ENCODE data around the gene AR.

AR gene

DNA sequence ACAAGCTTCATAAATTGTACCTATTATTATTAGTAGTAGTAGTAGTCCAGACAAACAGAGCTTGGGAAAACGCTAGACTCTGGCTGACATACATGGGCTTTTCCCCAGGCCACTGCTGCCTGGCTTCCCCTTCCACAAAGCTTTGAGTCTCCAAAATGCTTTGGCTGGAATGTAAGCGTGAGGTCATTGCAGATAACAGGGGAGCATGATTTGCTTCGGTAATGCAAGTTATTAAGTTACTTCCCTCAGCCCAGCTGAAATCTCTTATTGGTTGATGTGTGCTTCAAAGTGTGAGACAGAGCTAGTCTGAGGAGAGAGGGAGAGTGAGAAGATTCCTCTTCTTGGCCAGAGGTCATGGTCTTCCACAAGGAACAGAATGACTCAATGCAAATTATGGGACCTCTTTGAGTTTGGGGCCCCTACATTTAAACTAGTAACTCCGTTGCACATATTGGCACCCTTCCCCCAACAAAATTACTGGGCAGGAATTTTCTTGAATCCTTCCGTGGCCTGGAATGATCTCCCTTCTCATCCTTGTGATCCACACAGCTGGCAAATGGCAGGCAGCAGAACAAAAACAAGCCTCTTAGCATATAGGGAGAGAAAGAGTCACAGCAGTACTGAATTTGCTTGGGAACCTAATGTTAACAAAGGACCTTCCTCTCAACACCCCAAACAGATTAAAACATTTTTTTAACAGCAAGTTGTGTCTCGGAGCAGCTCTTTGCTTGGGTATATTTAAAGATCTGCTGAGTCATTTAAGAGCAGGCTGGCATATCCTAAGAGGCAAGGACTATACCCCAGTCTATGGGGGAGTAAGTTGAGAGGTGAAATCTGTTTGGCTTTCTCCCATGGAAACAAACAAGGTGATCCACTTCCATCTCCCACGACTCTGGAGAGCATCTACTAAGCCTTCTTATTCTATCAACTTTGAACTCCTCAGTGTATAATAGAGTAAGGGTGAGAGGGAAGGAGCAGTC lies 19.9 kb downstream of the AR start:
- DNase-seq (ENCODE audit: low read depth, low spot score), result no peak

DNA sequence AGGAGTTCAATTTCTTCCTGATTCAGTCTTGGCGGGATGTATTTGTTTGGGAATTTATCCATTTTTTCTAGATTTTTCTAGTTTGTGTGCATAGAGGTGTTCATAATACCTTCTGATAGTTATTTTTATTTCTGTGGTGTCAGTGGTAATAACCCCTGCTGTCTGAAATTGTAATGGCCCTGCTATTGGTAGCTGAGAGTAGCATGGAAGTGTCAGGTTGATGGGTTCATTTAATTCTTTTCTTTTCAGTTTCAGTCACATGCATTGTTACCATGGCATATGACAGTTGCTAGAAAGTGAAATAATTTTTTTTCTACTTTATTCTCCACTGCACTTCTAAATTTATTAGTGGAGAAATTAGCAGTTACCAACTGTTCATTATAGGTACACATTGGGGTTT lies 20.7 kb downstream of the AR start:
- no peak for DNase-seq (ENCODE audit: low read depth, low spot score)

DNA sequence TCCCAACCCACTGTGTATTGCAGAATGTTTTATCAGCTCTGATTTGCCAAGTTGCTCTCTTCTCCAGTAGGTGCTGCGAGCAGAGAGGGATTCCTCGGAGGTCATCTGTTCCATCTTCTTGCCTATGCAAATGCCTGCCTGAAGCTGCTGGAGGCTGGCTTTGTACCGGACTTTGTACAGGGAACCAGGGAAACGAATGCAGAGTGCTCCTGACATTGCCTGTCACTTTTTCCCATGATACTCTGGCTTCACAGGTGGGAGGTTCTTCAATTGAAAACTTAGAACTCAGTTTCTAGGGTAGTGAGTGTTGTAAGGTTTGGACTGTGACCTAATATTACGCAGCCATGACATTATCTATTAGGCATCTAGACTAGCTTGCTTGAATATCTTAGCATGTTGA lies 24.9 kb downstream of the AR start:
- DNase-seq (ENCODE audit: low read depth, low spot score), result no peak

DNA sequence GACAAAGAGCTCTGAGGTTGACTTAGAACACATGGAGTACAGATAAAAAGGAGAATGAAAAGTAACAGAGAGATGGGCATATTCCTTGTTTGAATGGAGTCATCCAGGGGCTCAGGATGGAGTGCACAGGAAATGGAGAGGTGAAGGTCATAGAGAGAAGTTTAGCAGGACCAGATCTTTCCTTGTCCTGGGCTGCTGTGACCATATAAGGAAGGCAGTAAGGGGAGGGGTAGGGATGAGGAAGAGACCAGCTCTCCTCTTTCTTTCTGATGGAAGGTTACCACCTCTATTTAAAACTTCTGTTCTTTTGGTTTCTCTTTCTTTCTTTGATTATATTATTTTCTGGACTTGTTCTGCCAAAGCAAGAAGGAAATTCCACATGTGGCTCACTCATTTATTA lies 27.0 kb downstream of the AR start:
- DNase-seq (ENCODE audit: low read depth, low spot score), result no peak

DNA sequence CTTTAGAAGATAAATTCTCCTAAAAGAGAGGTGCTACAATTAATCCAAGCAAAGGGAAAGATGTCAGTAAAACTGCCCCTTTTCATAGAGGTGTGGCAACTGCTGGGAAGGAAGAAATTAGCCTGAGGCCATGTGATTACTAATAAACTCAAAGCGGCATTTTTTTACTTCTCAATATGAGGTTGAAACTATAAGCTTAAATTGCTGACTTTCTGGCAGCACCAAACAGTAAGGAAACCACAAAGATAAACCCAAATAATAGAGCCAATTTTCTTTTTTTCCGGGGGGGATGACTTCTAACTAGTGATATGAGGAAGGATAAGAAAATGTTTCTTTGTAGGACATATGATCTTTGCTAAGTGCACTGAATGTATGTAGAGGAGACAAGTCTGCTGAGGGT lies 30.9 kb downstream of the AR start:
- DNase-seq (ENCODE audit: low read depth, low spot score), result no peak

DNA sequence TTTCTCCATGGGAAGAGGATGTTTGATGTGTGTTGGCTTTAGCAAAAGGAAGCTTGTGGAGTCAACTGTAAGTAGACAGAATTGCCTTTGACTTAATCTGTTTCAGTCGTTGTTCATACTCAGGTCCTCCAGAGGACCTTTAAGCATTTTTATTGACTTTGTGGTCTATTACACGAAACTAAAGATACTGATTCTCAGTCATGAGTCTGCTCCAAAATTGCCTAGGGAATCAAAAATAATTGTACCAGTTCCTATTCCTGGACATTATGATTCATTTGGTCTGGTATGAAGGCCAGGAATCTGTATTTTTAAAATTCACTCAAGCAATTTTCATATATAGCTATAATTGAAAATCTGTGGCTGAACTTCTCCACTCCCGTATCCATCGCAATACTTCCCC lies 38.6 kb downstream of the AR start:
- DNase-seq (ENCODE audit: low read depth, low spot score), result no peak

DNA sequence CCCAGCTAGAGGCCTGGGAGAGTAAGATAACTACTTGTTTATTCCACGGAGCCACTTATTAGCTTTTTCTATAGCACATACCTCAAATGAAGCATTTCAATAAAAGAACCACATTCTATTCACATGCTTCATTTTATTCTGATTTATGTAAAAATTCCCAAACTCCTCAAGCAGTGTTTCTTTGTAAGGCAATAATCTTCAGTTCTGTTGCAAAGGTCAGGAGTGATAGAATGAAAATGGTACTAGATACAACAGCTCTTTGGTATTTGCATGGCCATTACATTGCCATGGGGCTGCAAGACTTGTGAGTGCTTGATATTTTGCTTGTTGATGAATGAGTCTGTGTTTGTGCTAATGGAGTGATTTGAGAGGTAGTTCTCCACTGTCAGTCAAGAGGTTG lies 39.4 kb downstream of the AR start:
- no peak for DNase-seq (ENCODE audit: low read depth, low spot score)

DNA sequence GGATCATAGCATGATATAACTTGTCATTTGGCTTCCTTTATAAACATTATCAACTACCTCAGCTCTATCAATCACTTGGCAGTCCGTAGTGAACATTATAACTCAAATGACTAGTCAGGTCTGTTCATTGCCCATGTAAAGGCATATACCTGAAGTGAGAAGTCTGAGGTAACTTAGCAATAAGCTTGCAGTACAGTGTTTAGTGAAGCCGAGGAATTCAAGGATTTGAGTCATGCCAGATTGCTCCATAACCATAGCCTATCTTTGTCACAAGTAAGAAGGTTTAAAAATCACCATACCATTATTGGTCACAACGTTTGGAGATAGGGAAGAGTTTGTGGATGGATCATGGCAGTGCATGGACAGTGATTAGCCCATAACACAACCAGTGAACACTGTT lies 41.6 kb downstream of the AR start:
- no peak for DNase-seq (ENCODE audit: low read depth, low spot score)

DNA sequence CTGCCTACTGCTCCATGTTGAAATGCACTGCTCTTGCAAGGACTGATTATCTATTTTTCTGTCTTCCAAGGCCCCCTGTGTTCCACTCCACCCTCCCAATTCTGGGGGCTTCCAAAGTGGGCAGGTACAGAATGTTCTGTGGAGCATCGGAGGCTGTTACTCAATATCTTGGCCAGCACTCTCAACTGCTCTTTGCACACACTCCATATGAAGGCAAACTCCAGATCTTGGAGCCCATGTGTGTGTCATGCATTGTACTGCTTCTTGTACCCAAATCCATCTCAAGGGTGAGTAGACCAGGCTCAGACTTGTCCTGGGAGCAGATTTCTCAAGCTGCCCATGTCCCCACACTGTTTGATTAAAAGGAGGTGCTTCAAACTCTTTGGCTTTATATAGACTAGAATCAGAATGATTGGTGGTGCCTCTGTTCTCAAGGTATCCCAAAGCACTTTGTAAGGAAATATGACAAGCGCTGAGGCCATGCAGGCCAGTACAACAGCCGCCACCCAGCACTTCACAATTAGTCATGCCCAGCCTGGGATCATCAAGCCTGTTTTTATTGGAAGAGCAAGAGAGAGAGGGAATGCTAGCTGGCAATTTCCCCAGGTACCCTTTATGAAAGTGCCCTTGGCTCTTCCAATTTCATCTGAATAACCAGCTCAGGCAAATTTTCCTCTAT lies 44.3 kb downstream of the AR start:
- no peak for DNase-seq (ENCODE audit: low read depth, low spot score)

DNA sequence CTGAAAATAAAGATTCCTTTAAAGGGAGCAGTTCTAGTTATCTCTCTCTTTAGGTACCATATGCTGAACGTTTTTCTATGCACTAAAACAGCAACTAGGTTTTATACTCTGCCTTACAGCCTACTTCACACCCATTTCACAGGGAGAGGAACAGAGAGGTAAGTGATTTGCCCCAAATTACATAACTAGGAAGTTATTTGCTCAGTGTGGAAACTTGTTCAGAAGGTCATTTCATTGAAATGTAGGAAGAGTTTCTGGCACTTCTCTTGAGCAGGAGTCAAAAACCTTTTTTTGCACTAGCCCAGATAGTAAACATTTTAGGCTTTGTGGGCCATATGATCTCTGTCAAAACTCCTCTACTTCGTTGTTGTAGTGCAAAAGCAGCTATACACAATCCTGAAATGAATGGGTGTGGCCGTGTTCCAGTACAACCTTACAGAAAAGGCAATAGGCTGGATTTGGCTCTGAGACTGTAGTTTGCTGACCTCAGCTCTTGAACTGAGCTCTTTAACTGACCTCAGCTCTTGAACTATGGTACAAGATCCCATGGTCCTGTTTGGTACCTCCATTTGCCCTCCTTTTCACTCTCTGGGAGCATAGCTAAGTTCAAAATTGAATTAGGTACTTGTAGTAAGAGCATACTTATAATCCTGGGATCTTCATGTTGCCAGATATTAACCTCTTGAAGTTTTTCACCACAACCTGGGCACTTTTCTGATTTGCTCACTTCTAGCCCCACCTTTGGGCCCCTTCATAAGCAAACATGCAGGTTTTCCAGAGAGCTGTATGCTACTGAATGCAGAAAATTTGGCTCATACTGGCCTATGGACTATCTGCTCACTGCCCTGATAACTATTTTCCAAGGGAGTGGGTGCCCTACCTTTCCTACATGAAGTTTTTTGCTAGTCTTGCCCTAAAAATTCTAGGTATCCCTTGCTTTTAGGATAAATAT lies 53.3 kb downstream of the AR start:
- DNase-seq (ENCODE audit: low read depth, low spot score), result no peak

DNA sequence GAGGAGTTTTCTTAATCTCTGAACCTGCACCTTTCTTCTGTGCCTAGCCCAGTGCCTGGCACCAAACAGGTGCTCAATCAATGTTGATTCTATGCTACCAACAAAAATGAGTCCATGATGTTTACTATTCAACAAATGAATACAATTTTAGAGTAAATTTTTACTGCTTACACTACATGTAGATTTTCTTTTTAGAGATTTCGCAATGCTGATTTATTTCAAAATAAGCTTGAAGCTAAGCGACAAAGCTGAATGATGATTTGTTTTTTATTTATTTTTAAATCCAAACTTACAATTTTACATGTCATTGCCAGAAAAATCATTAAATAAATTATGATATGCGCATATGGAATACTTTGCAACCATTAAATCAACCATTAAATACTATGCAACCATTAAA lies 55.7 kb downstream of the AR start:
- DNase-seq (ENCODE audit: low read depth, low spot score), result no peak

DNA sequence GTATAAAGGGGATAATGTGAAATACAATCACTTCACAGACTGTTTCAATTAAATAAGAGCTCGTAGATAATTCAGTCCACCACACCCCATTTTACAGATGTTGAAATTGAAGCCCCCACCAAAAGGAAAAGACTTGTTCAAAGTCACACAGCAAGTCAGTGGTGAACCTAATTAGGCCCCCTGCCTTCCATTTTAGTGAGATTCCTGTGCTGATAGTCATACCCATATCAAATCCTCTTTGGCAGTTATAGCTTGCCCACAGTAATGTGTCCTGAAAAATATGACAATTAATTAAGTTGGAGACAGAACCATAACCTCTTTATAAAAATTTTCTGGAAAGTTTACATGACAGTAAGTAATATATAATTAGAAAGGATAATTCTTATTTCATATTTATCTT lies 58.0 kb downstream of the AR start:
- DNase-seq (ENCODE audit: low read depth, low spot score), result no peak

DNA sequence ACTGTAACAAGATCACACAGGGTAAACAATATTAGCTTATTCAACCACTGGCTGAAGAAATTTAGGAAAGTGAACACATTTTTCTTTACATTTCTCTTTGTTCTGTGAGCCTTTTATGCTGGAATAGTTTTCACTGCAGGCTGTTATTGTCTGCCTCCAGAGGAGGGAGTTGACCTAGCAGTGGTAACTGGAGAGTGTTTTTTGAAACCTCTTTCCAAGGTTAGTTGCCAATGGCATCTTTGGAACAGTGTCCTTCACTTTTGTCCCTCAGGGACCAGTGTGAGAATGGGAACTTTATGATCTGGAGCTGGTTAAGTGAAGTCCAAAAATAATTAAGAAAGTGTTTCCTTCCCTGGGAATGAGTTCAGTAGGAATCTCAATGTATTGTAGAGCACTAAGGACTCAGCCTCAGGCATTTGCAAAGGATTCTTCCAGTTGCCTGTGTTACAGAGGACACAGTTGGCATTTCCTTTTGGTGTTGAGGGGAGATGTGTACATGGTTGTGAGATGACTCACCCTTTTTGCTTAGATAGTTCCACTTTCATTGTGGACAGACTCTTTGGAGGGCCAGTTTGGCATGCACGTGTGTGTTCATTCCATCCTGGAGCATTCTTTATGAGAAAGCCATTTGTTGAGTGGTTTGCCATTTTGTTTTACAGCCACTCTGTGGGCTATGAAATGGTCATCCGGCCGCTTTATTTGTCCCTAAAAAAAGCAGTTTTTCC lies 61.3 kb downstream of the AR start:
- no peak for DNase-seq (ENCODE audit: low read depth, low spot score)

DNA sequence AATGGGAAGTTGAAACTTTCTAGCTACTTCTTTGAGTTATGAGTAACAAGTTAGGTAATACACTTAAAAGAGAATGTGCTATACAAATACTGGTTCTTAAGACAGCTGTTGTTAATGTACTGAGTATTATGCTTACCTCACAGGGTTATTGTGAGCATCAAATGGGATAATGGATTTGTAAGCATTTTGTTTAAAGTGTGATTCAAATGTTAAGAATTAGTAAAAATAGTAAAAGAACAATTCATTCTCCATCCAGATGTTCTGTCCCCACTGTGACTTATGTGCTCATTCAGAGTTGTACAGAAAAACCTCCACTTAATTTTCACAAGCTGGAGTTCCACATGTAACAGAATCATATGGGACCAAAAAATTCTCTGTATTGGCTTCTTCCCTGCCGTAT lies 63.6 kb downstream of the AR start:
- no peak for DNase-seq (ENCODE audit: low read depth, low spot score)

DNA sequence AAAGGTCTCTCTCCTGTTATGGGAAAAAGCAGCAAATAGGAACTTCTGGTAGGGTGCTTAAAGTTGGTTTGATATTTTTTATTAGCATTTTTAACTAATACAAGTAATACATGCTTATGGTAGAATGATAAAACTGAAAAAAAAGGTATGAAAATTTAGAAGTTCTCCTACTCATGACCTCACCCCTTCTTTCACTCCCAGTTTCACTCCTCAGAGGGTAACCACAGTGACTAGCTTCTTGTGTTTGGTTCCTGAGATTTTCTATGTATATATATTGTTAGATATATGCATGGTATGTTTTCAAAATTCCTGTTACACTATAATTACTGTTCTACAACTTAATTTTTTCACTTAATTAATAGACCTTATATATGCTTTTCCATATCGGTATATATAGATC lies 66.5 kb downstream of the AR start:
- no peak for DNase-seq (ENCODE audit: low read depth, low spot score)

DNA sequence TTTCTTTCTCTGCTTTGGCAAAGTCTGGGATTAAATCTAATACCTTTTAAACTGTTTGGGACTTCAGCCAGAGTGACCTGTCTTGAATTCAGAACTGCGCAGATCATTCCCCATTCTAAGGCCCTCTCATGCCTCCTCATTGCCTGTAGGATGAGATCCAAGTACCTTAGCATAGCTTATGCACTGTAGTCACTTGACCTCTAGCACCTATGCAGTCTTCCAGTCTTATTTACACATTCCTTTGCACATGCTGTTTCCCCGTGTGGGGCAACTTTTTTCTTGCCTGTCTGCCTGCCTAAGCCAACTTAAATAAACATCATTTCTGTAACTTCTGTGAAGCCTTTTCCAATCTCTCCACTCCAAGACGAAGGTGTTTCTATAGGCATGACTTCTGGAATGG lies 68.4 kb downstream of the AR start:
- no peak for DNase-seq (ENCODE audit: low read depth, low spot score)

DNA sequence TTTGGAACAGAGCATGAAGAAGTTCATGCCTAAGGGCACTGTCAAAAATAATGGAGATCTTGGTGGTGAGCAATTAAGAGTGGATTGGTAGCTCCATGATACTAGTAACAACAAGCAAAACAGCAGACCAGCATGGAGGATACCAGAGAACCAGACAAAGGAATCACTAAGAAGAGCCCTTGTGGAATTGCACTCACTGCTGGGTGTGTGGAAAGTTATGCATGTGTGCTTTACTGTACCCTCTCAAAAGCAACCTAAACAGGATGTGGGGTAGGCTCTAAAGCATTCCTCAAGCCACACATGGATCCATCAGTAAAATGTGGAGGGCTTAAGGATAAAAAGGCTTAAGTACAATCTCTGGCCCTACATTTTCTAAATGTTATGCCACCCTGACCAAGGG lies 69.5 kb downstream of the AR start:
- no peak for DNase-seq (ENCODE audit: low read depth, low spot score)

DNA sequence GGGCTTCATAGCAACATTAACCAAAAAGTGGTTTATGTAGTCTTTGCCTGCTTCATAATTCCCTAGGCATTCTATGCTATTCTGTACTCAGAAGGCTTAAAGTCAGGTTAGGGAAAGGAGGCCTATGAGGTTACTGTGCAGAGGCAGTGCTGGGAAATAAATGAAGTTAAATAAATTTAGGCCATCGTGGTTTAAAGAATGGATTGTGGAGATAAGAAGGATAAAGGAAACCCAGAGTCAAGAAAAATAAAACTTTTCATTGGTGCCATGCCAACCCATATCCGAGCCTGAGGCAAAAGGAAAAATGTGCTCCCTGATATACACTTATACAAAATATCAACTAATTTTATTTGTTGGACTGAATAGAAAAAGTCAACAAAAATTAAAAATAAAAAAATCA lies 70.2 kb downstream of the AR start:
- DNase-seq (ENCODE audit: low read depth, low spot score), result no peak

DNA sequence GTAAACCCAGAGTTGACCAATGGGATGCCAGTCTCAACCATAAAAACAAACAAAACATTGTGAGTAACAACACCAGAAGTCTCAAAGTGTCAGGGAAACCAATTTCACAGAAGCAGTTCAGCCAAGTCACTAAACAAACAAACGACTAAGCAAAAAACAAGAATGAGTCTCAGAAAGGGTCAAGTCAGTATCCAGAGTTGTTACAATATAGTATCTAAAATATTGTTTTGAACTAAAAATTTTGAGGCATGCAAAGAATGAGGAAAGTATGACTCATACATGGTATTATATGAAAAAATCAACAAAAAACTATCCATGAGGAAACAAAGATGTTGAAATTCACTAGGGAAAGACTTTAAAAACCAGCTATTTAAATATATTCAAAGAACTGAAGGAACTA lies 70.6 kb downstream of the AR start:
- DNase-seq (ENCODE audit: low read depth, low spot score), result no peak

DNA sequence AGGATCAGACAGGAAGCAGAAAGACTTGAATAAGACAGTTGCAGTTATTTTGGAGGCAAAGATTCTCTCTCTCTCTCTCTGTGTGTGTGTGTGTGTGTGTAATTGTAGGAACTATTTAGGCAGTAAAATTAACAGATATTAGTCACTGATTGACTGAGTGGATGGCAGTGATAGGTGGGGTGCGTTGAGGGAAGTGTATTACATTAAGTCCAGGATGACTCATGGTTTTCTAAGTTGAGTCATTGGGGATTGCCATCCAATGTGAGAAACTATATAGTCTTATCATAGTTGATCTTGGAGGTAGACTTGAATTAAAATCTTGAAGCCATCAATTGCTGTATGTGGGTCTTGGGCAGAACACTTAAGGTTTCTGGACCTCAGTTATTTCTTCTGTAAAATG lies 75.4 kb downstream of the AR start:
- DNase-seq (ENCODE audit: low read depth, low spot score), result no peak

DNA sequence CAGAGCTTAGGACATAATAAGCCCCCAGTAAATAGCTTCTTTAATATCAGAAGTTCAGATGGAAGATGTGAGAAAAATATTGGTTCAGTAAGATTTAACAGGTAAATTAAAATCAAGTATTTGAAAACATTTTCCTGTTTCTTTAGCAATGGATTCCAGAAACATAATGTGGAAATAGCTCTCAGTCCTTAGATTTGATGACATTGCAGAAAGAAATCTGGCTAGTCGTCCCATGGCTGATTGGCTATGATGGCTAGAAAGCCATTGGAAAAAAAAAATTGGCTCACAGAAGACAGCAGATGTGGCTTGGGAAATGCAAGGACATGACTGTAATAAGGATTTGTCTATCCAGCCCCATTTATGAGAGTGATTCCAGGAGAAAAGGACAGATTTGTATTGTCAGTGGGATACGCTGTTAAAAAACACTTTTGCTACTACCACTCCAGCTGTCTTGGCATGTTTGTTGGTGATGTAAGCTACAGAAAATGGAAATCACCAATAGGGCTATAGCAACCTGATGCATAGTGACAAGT lies 78.3 kb downstream of the AR start:
- no peak for DNase-seq (ENCODE audit: low read depth, low spot score)

All from activated CD4-positive, CD25-positive, alpha-beta regulatory T cell treated with anti-CD3 and anti-CD28 coated beads, Interleukin-2, amount 50 U/mL, for 16 hours (primary cell).